SK-N-SH treated with all-trans-retinoic acid at 6 μM for 48 hours (cell line): Measurements from ENCODE around the gene LEMD3.

Experiments used
- ARNTL ChIP-seq: fragments of 450-650 bp; formaldehyde crosslinking; IDR thresholded peaks from 2 replicates; pipeline ENCODE4 v1.5.0; 2020; ENCODE audit warnings: low read depth, mild to moderate bottlenecking, moderate library complexity, borderline replicate concordance
- CSDC2 ChIP-seq: fragments of 250-450 bp; sonication (Bioruptor Pico); IDR thresholded peaks from 2 replicates; pipeline ENCODE4 v1.5.0; 2020; ENCODE audit warnings: mild to moderate bottlenecking, moderate library complexity
- OSR1 ChIP-seq: fragments of 250-450 bp; sonication (Bioruptor Pico); IDR thresholded peaks from 2 replicates; pipeline ENCODE4 v1.8.0; 2022; ENCODE audit warnings: moderate library complexity, mild to moderate bottlenecking, inconsistent platforms
- PPARA ChIP-seq: fragments of 250-450 bp; sonication (Bioruptor Pico); IDR thresholded peaks from 2 replicates; pipeline ENCODE4 v1.5.0; 2020; ENCODE audit warnings: mild to moderate bottlenecking, borderline replicate concordance
- TCF4 ChIP-seq: fragments of 250-450 bp; sonication (Bioruptor Pico); IDR thresholded peaks from 2 replicates; pipeline ENCODE4 v1.8.0; 2021; ENCODE audit warnings: mild to moderate bottlenecking, moderate library complexity, borderline replicate concordance

DNA sequence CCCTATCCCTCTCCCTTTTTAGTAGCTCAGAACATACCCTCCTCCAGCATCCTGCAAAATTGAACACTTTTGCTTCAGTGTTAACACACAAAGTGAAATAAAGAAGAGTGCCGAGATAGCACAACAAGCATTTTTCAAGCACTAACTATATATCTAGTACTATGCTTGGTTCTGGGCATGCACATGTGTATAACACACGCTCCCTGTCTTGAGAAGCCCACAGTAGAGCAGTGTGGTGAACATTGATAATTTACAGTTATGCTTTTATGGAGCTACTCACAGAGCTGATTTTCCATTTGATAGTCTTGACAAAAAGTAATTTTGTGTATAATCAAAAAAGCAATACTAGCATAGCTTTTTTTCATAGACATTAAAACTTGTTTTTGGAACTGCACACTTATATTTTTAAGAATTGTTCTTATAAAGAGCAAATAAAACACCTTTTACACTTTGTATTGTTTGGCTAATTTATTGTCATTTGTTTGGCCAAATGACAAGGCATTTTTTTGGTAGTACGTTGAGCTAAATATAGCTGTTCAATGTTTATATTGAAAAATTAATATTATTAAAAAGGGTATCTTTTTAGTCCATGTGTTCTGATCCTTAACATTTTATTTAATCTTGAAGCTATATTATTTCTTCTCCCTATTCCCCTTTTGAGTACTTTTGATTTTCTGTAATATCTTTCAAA is 39.7 kb downstream of the LEMD3 start:
- TF ChIP-seq OSR1 = no peak
- no peak for TF ChIP-seq ARNTL
- TF ChIP-seq CSDC2 (CRISPR knock-in tag) = no peak
- no peak for TF ChIP-seq TCF4
- TF ChIP-seq PPARA (CRISPR knock-in tag) = no peak
